ENCODE measurements around the gene GCLM.
"Not testable (repeated sequence)": the region's sequence is repeated elsewhere in the genome, so short reads cannot be mapped to it uniquely, and the experiment has no call there.

The GCLM gene

GRCh38 chr1:93909146-93910050, at the start of gene GCLM:
GCLM (minus strand) TSS chr1:93909430; CDS start chr1:93909163, 267 bp downstream.
- DNase-seq (ENCODE audit: low read depth, low spot score), result peak; percentile 59

- no peak for DNase-seq (ENCODE audit: low read depth, low spot score)
Measured at GRCh38 chr1:93958726-93959100, 49.5 kb upstream of the GCLM start.

GRCh38 chr1:93958032-93958725, 48.9 kb upstream of the GCLM start:
- no peak for DNase-seq (ENCODE audit: low read depth, low spot score)

GRCh38 chr1:93955765-93956164, 46.5 kb upstream of the GCLM start:
- DNase-seq (ENCODE audit: low read depth, low spot score), result no peak

GRCh38 chr1:93947002-93947686, 37.9 kb upstream of the GCLM start:
- DNase-seq (ENCODE audit: low read depth, low spot score), result not testable (repeated sequence)

- no peak for DNase-seq (ENCODE audit: low read depth, low spot score)
Measured at GRCh38 chr1:93938461-93939145, 29.4 kb upstream of the GCLM start.

GRCh38 chr1:93937997-93938396, 28.8 kb upstream of the GCLM start:
- DNase-seq (ENCODE audit: low read depth, low spot score), result no peak

GRCh38 chr1:93925206-93925605, 16.0 kb upstream of the GCLM start:
- DNase-seq (ENCODE audit: low read depth, low spot score), result no peak

GRCh38 chr1:93919780-93920179, 10.6 kb upstream of the GCLM start:
- peak; percentile 47 for DNase-seq (ENCODE audit: low read depth, low spot score)

- DNase-seq (ENCODE audit: low read depth, low spot score), result no peak
Measured at GRCh38 chr1:93917302-93917701, 8.1 kb upstream of the GCLM start.

GRCh38 chr1:93910880-93911279, 1.6 kb upstream of the GCLM start:
- not testable (repeated sequence) for DNase-seq (ENCODE audit: low read depth, low spot score)

GRCh38 chr1:93910305-93910704, 1.1 kb upstream of the GCLM start:
- DNase-seq (ENCODE audit: low read depth, low spot score), result no peak

- peak; percentile 7 for DNase-seq (ENCODE audit: low read depth, low spot score)
Measured at GRCh38 chr1:93908394-93909145, 660 bp downstream of the GCLM start.

GRCh38 chr1:93907718-93908117, 1.5 kb downstream of the GCLM start:
- no peak for DNase-seq (ENCODE audit: low read depth, low spot score)

GRCh38 chr1:93906480-93906879, 2.8 kb downstream of the GCLM start:
- no peak for DNase-seq (ENCODE audit: low read depth, low spot score)

- no peak for DNase-seq (ENCODE audit: low read depth, low spot score)
Measured at GRCh38 chr1:93905734-93906133, 3.5 kb downstream of the GCLM start.

- DNase-seq (ENCODE audit: low read depth, low spot score), result no peak
Measured at GRCh38 chr1:93905051-93905450, 4.2 kb downstream of the GCLM start.

- no peak for DNase-seq (ENCODE audit: low read depth, low spot score)
Measured at GRCh38 chr1:93904228-93904627, 5.0 kb downstream of the GCLM start.

- DNase-seq (ENCODE audit: low read depth, low spot score), result no peak
Measured at GRCh38 chr1:93900723-93901504, 8.3 kb downstream of the GCLM start.

- DNase-seq (ENCODE audit: low read depth, low spot score), result no peak
Measured at GRCh38 chr1:93899543-93900207, 9.6 kb downstream of the GCLM start.

Data from iPS DF 19.7 (cell line).